Chondrocyte (in vitro differentiated cells): ENCODE data around the gene CCDC180. TPM values are rescaled to one million over a fixed set of nuclear protein-coding genes. Genes with fewer than 3 reads are reported as not detected.
A peak's percentile ranks its signal among the peaks of the same experiment; 100 is the strongest.

Source experiments
- DNase-seq: peaks from one replicate; pipeline ENCODE4 v3.0.0; 2021; ENCODE audit warnings: mixed read lengths, low spot score
- H3K27ac Mint-ChIP-seq: one replicate; pipeline ENCODE4 v1.8.0; 2021; ENCODE audit warnings: mild to moderate bottlenecking, moderate library complexity, mixed read lengths; ENCODE audit not compliant: unreplicated experiment
- H3K27me3 Mint-ChIP-seq: 2 replicates; pipeline ENCODE4 v1.8.0; 2021; ENCODE audit warnings: low read depth, mixed read lengths
- H3K36me3 Mint-ChIP-seq: 2 replicates; pipeline ENCODE4 v1.8.0; 2021; ENCODE audit warnings: low read depth, mixed read lengths
- H3K4me1 Mint-ChIP-seq: 2 replicates; pipeline ENCODE4 v1.8.0; 2021; ENCODE audit warnings: low read depth, mild to moderate bottlenecking, mixed read lengths
- H3K4me3 Mint-ChIP-seq: one replicate; pipeline ENCODE4 v1.8.0; 2021; ENCODE audit warnings: mild to moderate bottlenecking, moderate library complexity, mixed read lengths; ENCODE audit not compliant: unreplicated experiment
- H3K9me3 Mint-ChIP-seq: 2 replicates; pipeline ENCODE4 v1.8.0; 2021; ENCODE audit warnings: low read depth, mixed read lengths
- CTCF ChIP-seq: fragments of 200-600 bp; sonication (generic); IDR thresholded peaks from 2 replicates; pipeline ENCODE4 v1.5.0; 2021; ENCODE audit warnings: antibody characterized with exemption, mild to moderate bottlenecking, moderate library complexity
- total RNA-seq: library from RNA; stranded (reverse); gene quantifications from 3 replicates; pipeline ENCODE4 v1.2.1, GENCODE V29; 2021

CCDC180 gene
- total RNA-seq, 1 donor from 2014 or later = 5.1 TPM

GRCh38 chr9:97293207-97293721 is 14.2 kb upstream of the CCDC180 start:
- DNase-seq = no peak
- no peak overlapping the region for H3K4me3 Mint-ChIP-seq
- H3K9me3 Mint-ChIP-seq = peaks cover 10% of the 10 kb centered on the region
- no peaks in the 10 kb centered on the region for H3K27me3 Mint-ChIP-seq
- H3K4me1 Mint-ChIP-seq = peaks cover 12% of the 10 kb centered on the region
- peaks cover 32% of the 10 kb centered on the region for H3K36me3 Mint-ChIP-seq
- TF ChIP-seq CTCF = no peak
- H3K27ac Mint-ChIP-seq = peak overlapping the region; percentile 50

- H3K4me3 Mint-ChIP-seq = no peak overlapping the region
- peaks cover 15% of the 10 kb centered on the region for H3K9me3 Mint-ChIP-seq
- H3K27me3 Mint-ChIP-seq = no peaks in the 10 kb centered on the region
- TF ChIP-seq CTCF = no peak
- peaks cover 12% of the 10 kb centered on the region for H3K4me1 Mint-ChIP-seq
- DNase-seq = no peak
- H3K36me3 Mint-ChIP-seq = peaks cover 28% of the 10 kb centered on the region
- no peak overlapping the region for H3K27ac Mint-ChIP-seq
Observed at GRCh38 chr9:97293818-97294217, 13.6 kb upstream of the CCDC180 start.

GRCh38 chr9:97297889-97298288 is 9.6 kb upstream of the CCDC180 start:
- Mint-ChIP-seq H3K36me3 (peaks cover 14% of the 10 kb centered on the region), H3K27me3 (no peaks in the 10 kb centered on the region), H3K27ac (no peak overlapping the region), H3K9me3 (peaks cover 36% of the 10 kb centered on the region), H3K4me1 (peaks cover 11% of the 10 kb centered on the region), H3K4me3 (no peak overlapping the region)
- DNase-seq = no peak
- TF ChIP-seq CTCF = no peak

- Mint-ChIP-seq H3K27me3 (no peaks in the 10 kb centered on the region), H3K4me3 (no peak overlapping the region), H3K36me3 (peaks cover 14% of the 10 kb centered on the region), H3K9me3 (peaks cover 47% of the 10 kb centered on the region), H3K27ac (no peak overlapping the region), H3K4me1 (no peaks in the 10 kb centered on the region)
- no peak for TF ChIP-seq CTCF
- no peak for DNase-seq
Observed at GRCh38 chr9:97299809-97300414, 7.5 kb upstream of the CCDC180 start.

- H3K27me3 Mint-ChIP-seq = no peaks in the 10 kb centered on the region
- no peak for TF ChIP-seq CTCF
- peaks cover 8% of the 10 kb centered on the region for H3K36me3 Mint-ChIP-seq
- no peaks in the 10 kb centered on the region for H3K4me1 Mint-ChIP-seq
- peaks cover 47% of the 10 kb centered on the region for H3K9me3 Mint-ChIP-seq
- no peak overlapping the region for H3K4me3 Mint-ChIP-seq
- no peak overlapping the region for H3K27ac Mint-ChIP-seq
- DNase-seq = no peak
Observed at GRCh38 chr9:97300586-97300985, 6.9 kb upstream of the CCDC180 start.
